ENCODE measurements around the gene ARPC3.
"Not testable (repeated sequence)": the region's sequence is repeated elsewhere in the genome, so short reads cannot be mapped to it uniquely, and the experiment has no call there.

GRCh38 chr12:110405126-110405662 is 44.9 kb downstream of the ARPC3 start:
- TF ChIP-seq EZH2phosphoT487 (IDR thresholded peaks at IDR 0.05; ENCODE audit: unreplicated experiment); CTCF (conservative IDR thresholded peaks at IDR 0.05; ENCODE audit: low read depth in 2 of 2); REST (IDR thresholded peaks at IDR 0.05; ENCODE audit: unreplicated experiment); EZH2 (IDR thresholded peaks at IDR 0.05; ENCODE audit: low read depth, unreplicated experiment); POLR2AphosphoS5 (IDR thresholded peaks at IDR 0.05; ENCODE audit: low read depth); NANOG (IDR thresholded peaks at IDR 0.05; ENCODE audit: borderline replicate concordance); ZNF114 (CRISPR knock-in tag; IDR thresholded peaks at IDR 0.05); JUNB (IDR thresholded peaks at IDR 0.05; ENCODE audit: unreplicated experiment); ETS1 (IDR thresholded peaks at IDR 0.05); ZNF331 (CRISPR knock-in tag; IDR thresholded peaks at IDR 0.05; ENCODE audit: low read depth); CREB1 (CRISPR knock-in tag; IDR thresholded peaks at IDR 0.05; ENCODE audit: low read depth); ZNF462 (CRISPR knock-in tag; IDR thresholded peaks at IDR 0.05): not testable (repeated sequence)

Measured in GM23338 (cell line).